A549 (cell line): Measurements from ENCODE around the gene GLP2R. TPM values are rescaled to one million over a fixed set of nuclear protein-coding genes. Genes with fewer than 3 reads are reported as not detected.

Source experiments
- ATAC-seq, 2 experiments: fragments of 200-7000 bp in 1 of 2; fragments of >200 bp in 1 of 2; cut with Nextera tagmentation in 1 of 2; cut with Tn5 transposase in 1 of 2; 3 replicates each; pipeline versions ENCODE4 v1.8.0 to v1.9.1; 2018 to 2020; ENCODE audit warnings: mild to moderate bottlenecking in 1 of 2, moderate library complexity in 1 of 2
- CTCF ChIA-PET: fragments of 300-600 bp; sonication (Branson Sonifier 250); formaldehyde crosslinking; extraction: SDS; loops from one replicate; lab custom pipeline; 2021; ENCODE audit warnings: antibody characterized with exemption, inconsistent platforms; lab: Yijun Ruan, JAX
- POLR2A ChIA-PET: fragments of 350-600 bp; formaldehyde crosslinking; extraction: SDS; loops from one replicate; lab custom pipeline; 2021; ENCODE audit warnings: antibody characterized with exemption, inconsistent platforms; lab: Yijun Ruan, JAX
- DNase-seq, 2 experiments: peaks; one replicate each; pipeline versions ENCODE4 v3.0.0 to v3.0.0-alpha.2; 2011 to 2016; ENCODE audit warnings: low read depth in 1 of 2, low spot score in 1 of 2
- FAIRE-seq: peaks from 2 replicates; lab custom pipeline; 2011; peaks lifted over from hg19 to GRCh38; lab: Jason Lieb, UNC
- H3K27ac ChIP-seq, 2 experiments: fragments of >200 bp; sonication (Bioruptor Twin); formaldehyde crosslinking; 3 replicates each; pipeline ENCODE4 v1.5.1; 2016 to 2017
- H3K4me1 ChIP-seq: fragments of >200 bp; sonication (Bioruptor Twin); formaldehyde crosslinking; 3 replicates; pipeline ENCODE4 v1.6.1; 2016
- H3K4me2 ChIP-seq: fragments of >200 bp; sonication (Bioruptor Twin); formaldehyde crosslinking; 3 replicates; pipeline ENCODE4 v1.6.1; 2016
- H3K4me3 ChIP-seq: fragments of >200 bp; sonication (Bioruptor Twin); formaldehyde crosslinking; 3 replicates; pipeline ENCODE4 v1.5.1; 2016
- H3K9me3 ChIP-seq: fragments of >200 bp; sonication (Bioruptor Twin); formaldehyde crosslinking; 3 replicates; pipeline ENCODE4 v1.6.1; 2016
- CBX2 ChIP-seq: fragments of 200-600 bp; sonication (generic); IDR thresholded peaks from 2 replicates; pipeline ENCODE4 v1.6.1; 2016; ENCODE audit warnings: low read depth, mild to moderate bottlenecking, borderline replicate concordance
- CBX8 ChIP-seq: fragments of 200-600 bp; sonication (generic); IDR thresholded peaks from 2 replicates; pipeline ENCODE4 v1.6.1; 2016
- CHD4 ChIP-seq: fragments of 200-600 bp; sonication (generic); IDR thresholded peaks from 2 replicates; pipeline ENCODE4 v1.6.1; 2016; ENCODE audit warnings: antibody characterized with exemption, mild to moderate bottlenecking, borderline replicate concordance
- EHF ChIP-seq: fragments of 250-450 bp; sonication (Bioruptor Pico); IDR thresholded peaks from 2 replicates; pipeline ENCODE4 v1.5.0; 2020; ENCODE audit warnings: mild to moderate bottlenecking
- EHMT2 ChIP-seq: fragments of 200-600 bp; sonication (generic); IDR thresholded peaks from 2 replicates; pipeline ENCODE4 v1.6.1; 2016; ENCODE audit warnings: antibody characterized with exemption, low read depth, mild to moderate bottlenecking, moderate library complexity
- ESRRA ChIP-seq: fragments of 150-350 bp; IDR thresholded peaks from 2 replicates; pipeline ENCODE4 v1.6.1; 2014; ENCODE audit warnings: mild to moderate bottlenecking, low read length, borderline replicate concordance
- FOSB ChIP-seq: fragments of 250-450 bp; sonication (Bioruptor Pico); IDR thresholded peaks from 2 replicates; pipeline ENCODE4 v1.5.0; 2020; ENCODE audit warnings: mild to moderate bottlenecking, moderate library complexity
- HEYL ChIP-seq: fragments of 250-450 bp; sonication (Bioruptor Pico); IDR thresholded peaks from 2 replicates; pipeline ENCODE4 v1.8.0; 2021; ENCODE audit warnings: mild to moderate bottlenecking, moderate library complexity
- HOXB5 ChIP-seq: fragments of 250-450 bp; sonication (Bioruptor Pico); IDR thresholded peaks from 2 replicates; pipeline ENCODE4 v1.5.0; 2020; ENCODE audit warnings: mild to moderate bottlenecking, moderate library complexity
- KDM1A ChIP-seq: fragments of 200-600 bp; sonication (generic); IDR thresholded peaks from 2 replicates; pipeline ENCODE4 v1.6.1; 2016; ENCODE audit warnings: low read depth, mild to moderate bottlenecking
- MAFK ChIP-seq: fragments of 450-650 bp; IDR thresholded peaks from 2 replicates; pipeline ENCODE4 v1.6.1; 2014; ENCODE audit not compliant: partially characterized antibody
- MYC ChIP-seq: IDR thresholded peaks from 2 replicates; pipeline ENCODE4 v1.6.1; 2012; ENCODE audit warnings: mild to moderate bottlenecking, inconsistent platforms, low read length, improper control_type of control experiment, borderline replicate concordance
- POLR2A ChIP-seq: IDR thresholded peaks from 2 replicates; pipeline ENCODE4 v1.6.1; 2012; ENCODE audit warnings: mild to moderate bottlenecking, low read length
- POLR2AphosphoS2 ChIP-seq: conservative IDR thresholded peaks from 2 replicates; pipeline ENCODE4 v1.6.1; 2012; ENCODE audit warnings: low read length, improper control_type of control experiment, inconsistent platforms
- RAD21 ChIP-seq, 2 experiments: fragments of >200 bp in 1 of 2; sonication (Bioruptor Twin) in 1 of 2; formaldehyde crosslinking in 1 of 2; IDR thresholded peaks in 1 of 2; conservative IDR thresholded peaks in 1 of 2; 2 replicates in 1 of 2; 3 replicates in 1 of 2; pipeline ENCODE4 v1.6.1; 2012 to 2018; ENCODE audit warnings: inconsistent platforms in 1 of 2
- RNF2 ChIP-seq: fragments of 200-600 bp; sonication (generic); IDR thresholded peaks from 2 replicates; pipeline ENCODE4 v1.6.1; 2016; ENCODE audit warnings: low read depth, mild to moderate bottlenecking, antibody characterized with exemption, moderate library complexity, borderline replicate concordance
- TP53 ChIP-seq: fragments of 250-450 bp; sonication (Bioruptor Pico); IDR thresholded peaks from 2 replicates; pipeline ENCODE4 v1.5.0; 2021; ENCODE audit warnings: mild to moderate bottlenecking, moderate library complexity
- ZFP36 ChIP-seq: fragments of 450-650 bp; IDR thresholded peaks from 2 replicates; pipeline ENCODE4 v1.6.1; 2014; ENCODE audit warnings: borderline replicate concordance; ENCODE audit not compliant: partially characterized antibody
- ZNF302 ChIP-seq: fragments of 250-450 bp; sonication (Bioruptor Pico); IDR thresholded peaks from 2 replicates; pipeline ENCODE4 v1.9.0; 2021; ENCODE audit warnings: inconsistent platforms, mild to moderate bottlenecking, moderate library complexity
- WGBS: methylation state at CpG from one replicate; pipeline ENCODE4 v1.1.6; 2017; ENCODE audit errors: missing lambda C conversion rate; 5-methylcytosine and 5-hydroxymethylcytosine counted together
- polyA plus RNA-seq, 4 experiments: library from polyadenylated mRNA; depleted of rRNA in 3 of 4; stranded (reverse); fragments of >200 nt; fragmentation: RNase III in 1 of 4; extraction: RNeasy Plus Mini Kit Qiagen cat#74134 plus additional on column Dnase treatment in 1 of 4; gene quantifications; 2 replicates in 3 of 4; 3 replicates in 1 of 4; pipeline ENCODE4 v1.2.3, GENCODE V29; 2011 to 2017
- TF ChIP-seq, protein P1 (sequence below): fragments of 450-650 bp; IDR thresholded peaks from 2 replicates; pipeline ENCODE4 v1.6.1; 2014; ENCODE audit warnings: antibody characterized with exemption
- TF ChIP-seq, protein P2 (sequence below): IDR thresholded peaks from 2 replicates; pipeline ENCODE4 v1.6.1; 2012; ENCODE audit warnings: low read depth, borderline replicate concordance
- TF ChIP-seq, protein P3 (sequence below): fragments of 250-450 bp; sonication (Bioruptor Pico); IDR thresholded peaks from 2 replicates; pipeline ENCODE4 v1.5.0; 2020; ENCODE audit warnings: low read depth, mild to moderate bottlenecking, moderate library complexity
- TF ChIP-seq, protein P4 (sequence below): IDR thresholded peaks from 2 replicates; pipeline ENCODE4 v1.6.1; 2012

The GLP2R gene
- polyA plus RNA-seq, 2 of the 4 experiments (the other 2 are of a cell fraction), result 27.9 to 48.7 TPM

GRCh38 chr17:9855036-9855435 lies 29.3 kb downstream of the GLP2R start:
- Histone ChIP-seq H3K9me3 (peaks cover 20% of the 10 kb centered on the region), H3K4me1 (no peaks in the 10 kb centered on the region)
- ChIA-PET POLR2A (no interaction called here), CTCF (interaction anchor here (1.0 to 4.4 kb wide), 6 partner anchors 9 to 69 kb away, joined by 3 to 15 read pairs (median 6); no protein-coding TSS in a partner anchor)
- WGBS, result 85% methylated on average over 4 of the region's 4 CpGs
- FAIRE-seq (no peak), ATAC-seq (no peak)
- TF ChIP-seq, protein P1, sequence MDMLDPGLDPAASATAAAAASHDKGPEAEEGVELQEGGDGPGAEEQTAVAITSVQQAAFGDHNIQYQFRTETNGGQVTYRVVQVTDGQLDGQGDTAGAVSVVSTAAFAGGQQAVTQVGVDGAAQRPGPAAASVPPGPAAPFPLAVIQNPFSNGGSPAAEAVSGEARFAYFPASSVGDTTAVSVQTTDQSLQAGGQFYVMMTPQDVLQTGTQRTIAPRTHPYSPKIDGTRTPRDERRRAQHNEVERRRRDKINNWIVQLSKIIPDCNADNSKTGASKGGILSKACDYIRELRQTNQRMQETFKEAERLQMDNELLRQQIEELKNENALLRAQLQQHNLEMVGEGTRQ, result no peak
- TF ChIP-seq MYC (no peak), CHD4 (no peak), ZNF302 (CRISPR knock-in tag) (no peak)
- TF ChIP-seq, all 56 proteins: peak for 0
- Histone ChIP-seq H3K27ac (no peak overlapping the region), H3K4me3 (no peak overlapping the region), H3K4me2 (no peak overlapping the region)
- no peak for DNase-seq

DNA sequence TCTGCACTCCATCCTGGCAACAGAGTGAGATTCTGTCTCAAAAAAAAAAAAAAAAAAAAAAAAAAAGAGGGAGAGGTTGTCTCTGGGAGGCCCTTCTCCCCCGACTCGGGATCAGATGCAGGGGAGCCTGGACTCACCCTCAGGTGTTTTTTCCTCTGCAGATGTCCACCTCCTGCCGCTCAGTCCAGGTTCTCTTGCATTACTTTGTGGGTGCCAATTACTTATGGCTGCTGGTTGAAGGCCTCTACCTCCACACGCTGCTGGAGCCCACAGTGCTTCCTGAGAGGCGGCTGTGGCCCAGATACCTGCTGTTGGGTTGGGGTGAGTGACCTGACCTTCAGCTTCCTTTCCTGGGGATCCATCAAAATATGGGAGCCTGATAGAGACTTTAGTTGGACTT lies 34.1 kb downstream of the GLP2R start:
- FAIRE-seq, result no peak
- Histone ChIP-seq H3K27ac (no peak overlapping the region), H3K4me1 (no peaks in the 10 kb centered on the region), H3K4me2 (no peak overlapping the region), H3K9me3 (peaks cover 37% of the 10 kb centered on the region), H3K4me3 (no peak overlapping the region)
- ATAC-seq, result no peak
- POLR2A ChIA-PET, result no interaction called here
- DNase-seq, result no peak
- 77% methylated on average over 5 of the region's 5 CpGs for WGBS
- TF ChIP-seq HEYL, result no peak
- no peak for TF ChIP-seq TP53
- TF ChIP-seq RNF2, result no peak
- TF ChIP-seq, protein P1, result no peak
- TF ChIP-seq ESRRA, result no peak
- no peak for TF ChIP-seq RAD21 (conservative IDR thresholded peaks at IDR 0.05 in 1 of 2, IDR thresholded peaks at IDR 0.05 in 1 of 2)
- no peak for TF ChIP-seq HOXB5 (CRISPR knock-in tag)
- no peak for TF ChIP-seq FOSB (CRISPR knock-in tag)
- CTCF ChIA-PET, result interaction anchor here (0.7 to 1.4 kb wide), 4 partner anchors 9 to 65 kb away, joined by 3 to 5 read pairs (median 4); no protein-coding TSS in a partner anchor

GRCh38 chr17:9860851-9861250 lies 35.1 kb downstream of the GLP2R start:
- TF ChIP-seq POLR2AphosphoS2, result no peak
- TF ChIP-seq EHMT2, result no peak
- TF ChIP-seq CBX2, result no peak
- TF ChIP-seq, protein P2, sequence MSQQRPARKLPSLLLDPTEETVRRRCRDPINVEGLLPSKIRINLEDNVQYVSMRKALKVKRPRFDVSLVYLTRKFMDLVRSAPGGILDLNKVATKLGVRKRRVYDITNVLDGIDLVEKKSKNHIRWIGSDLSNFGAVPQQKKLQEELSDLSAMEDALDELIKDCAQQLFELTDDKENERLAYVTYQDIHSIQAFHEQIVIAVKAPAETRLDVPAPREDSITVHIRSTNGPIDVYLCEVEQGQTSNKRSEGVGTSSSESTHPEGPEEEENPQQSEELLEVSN, result no peak
- no peak for TF ChIP-seq EHF (CRISPR knock-in tag)
- TF ChIP-seq, protein P3, sequence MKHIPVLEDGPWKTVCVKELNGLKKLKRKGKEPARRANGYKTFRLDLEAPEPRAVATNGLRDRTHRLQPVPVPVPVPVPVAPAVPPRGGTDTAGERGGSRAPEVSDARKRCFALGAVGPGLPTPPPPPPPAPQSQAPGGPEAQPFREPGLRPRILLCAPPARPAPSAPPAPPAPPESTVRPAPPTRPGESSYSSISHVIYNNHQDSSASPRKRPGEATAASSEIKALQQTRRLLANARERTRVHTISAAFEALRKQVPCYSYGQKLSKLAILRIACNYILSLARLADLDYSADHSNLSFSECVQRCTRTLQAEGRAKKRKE (CRISPR knock-in tag), result no peak
- TF ChIP-seq POLR2A, result no peak
- TF ChIP-seq ESRRA, result no peak
- TF ChIP-seq, protein P4, sequence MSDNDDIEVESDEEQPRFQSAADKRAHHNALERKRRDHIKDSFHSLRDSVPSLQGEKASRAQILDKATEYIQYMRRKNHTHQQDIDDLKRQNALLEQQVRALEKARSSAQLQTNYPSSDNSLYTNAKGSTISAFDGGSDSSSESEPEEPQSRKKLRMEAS, result no peak
- no peak for TF ChIP-seq RNF2
- TF ChIP-seq KDM1A, result no peak
- no peak for TF ChIP-seq MAFK
- no peak for TF ChIP-seq ZFP36
- no peak for TF ChIP-seq CBX8
- no peak for TF ChIP-seq RAD21 (conservative IDR thresholded peaks at IDR 0.05 in 1 of 2, IDR thresholded peaks at IDR 0.05 in 1 of 2)
- H3K4me3 ChIP-seq, result no peak overlapping the region
- no peak for FAIRE-seq
- POLR2A ChIA-PET, result no interaction called here
- WGBS, result 79% methylated on average over 7 of the region's 7 CpGs
- peaks cover 45% of the 10 kb centered on the region for H3K9me3 ChIP-seq
- 0 out of 3 replicates have a peak, but pooled peaks cover 4% of the 10 kb centered on the region for H3K4me1 ChIP-seq
- no peak overlapping the region for H3K27ac ChIP-seq
- ATAC-seq, result no peak
- no peak for DNase-seq
- H3K4me2 ChIP-seq, result no peak overlapping the region
- CTCF ChIA-PET, result interaction anchor here (0.6 to 1.4 kb wide), 4 partner anchors 12 to 64 kb away, joined by 3 to 5 read pairs (median 4); no protein-coding TSS in a partner anchor
